ENCODE data around the gene ITPKB.

- TF ChIP-seq CTCF (IDR thresholded peaks at IDR 0.05; ENCODE audit: insufficient read depth, low read length) (no peak), POLR2AphosphoS5 (IDR thresholded peaks at IDR 0.05; ENCODE audit: low read depth) (no peak), REST (IDR thresholded peaks at IDR 0.05; ENCODE audit: insufficient replicate concordance, low read depth) (no peak), SPI1 (IDR thresholded peaks at IDR 0.05; ENCODE audit: borderline replicate concordance, low read depth) (no peak)
Observed at GRCh38 chr1:226710501-226710900, 28.6 kb downstream of the ITPKB start.
